Stomach (tissue), 9 donors: Measurements from ENCODE around the gene TXNDC5. TPM values are rescaled to one million over a fixed set of nuclear protein-coding genes. Genes with fewer than 3 reads are reported as not detected.

Experiments used
- DNase-seq, 2 donors: peaks; one replicate each; pipeline versions ENCODE4 v3.0.0 to v3.0.0-alpha.2; 2013 to 2019
- H3K27ac ChIP-seq, 5 donors: fragments of 200-600 bp in 4 of 5; sonication (generic) in 4 of 5; one replicate each; pipeline ENCODE4 v1.5.1; 2013 to 2019; ENCODE audit warnings: mild to moderate bottlenecking in 1 of 5, moderate library complexity in 1 of 5
- H3K27me3 ChIP-seq, 3 donors: fragments of 200-600 bp; sonication (generic); one replicate each; pipeline ENCODE4 v1.5.1; 2017 to 2019; ENCODE audit warnings: mixed run types in 1 of 3
- H3K36me3 ChIP-seq, 4 donors: fragments of 200-600 bp; sonication (generic); 1 replicate in 3 of 4; 2 replicates in 1 of 4; pipeline ENCODE4 v1.5.1; 2016 to 2019
- H3K4me1 ChIP-seq, 4 donors: fragments of 200-600 bp; sonication (generic); one replicate each; pipeline ENCODE4 v1.5.1; 2016 to 2019
- H3K4me3 ChIP-seq, 4 donors: fragments of 200-600 bp; sonication (generic) in 3 of 4; one replicate each; pipeline ENCODE4 v1.5.1; 2016 to 2019; ENCODE audit warnings: mild to moderate bottlenecking in 1 of 4
- H3K9me3 ChIP-seq, 4 donors: fragments of 200-600 bp; sonication (generic); one replicate each; pipeline ENCODE4 v1.5.1; 2016 to 2019
- EP300 ChIP-seq: sonication (generic); formaldehyde crosslinking; IDR thresholded peaks from one replicate; pipeline ENCODE4 v1.6.1; 2017; ENCODE audit warnings: antibody characterized with exemption
- POLR2A ChIP-seq, 4 donors: fragments of 450-650 bp; IDR thresholded peaks; one replicate each; pipeline ENCODE4 v1.6.1; 2016; ENCODE audit warnings: antibody characterized with exemption in 4 of 4, control low read depth in 2 of 4, mild to moderate bottlenecking in 1 of 4, moderate library complexity in 1 of 4
- POLR2AphosphoS5 ChIP-seq, 3 donors: sonication (generic); formaldehyde crosslinking; IDR thresholded peaks; one replicate each; pipeline ENCODE4 v1.6.1; 2016; ENCODE audit warnings: antibody characterized with exemption in 3 of 3
- WGBS, 5 donors: extraction: QIAGEN DNeasy Blood & Tissue Kit in 3 of 5; methylation state at CpG; one replicate each; pipeline versions ENCODE4 v1.1.5 to v1.1.7; 2013 to 2018; 5-methylcytosine and 5-hydroxymethylcytosine counted together
- intact Hi-C: fragments of 100-400 bp; cut with DNase I; formaldehyde crosslinking; loops from one replicate; pipeline ENCODE4 v1.15.1; 2023; ENCODE audit warnings: low total_unique reads
- polyA plus RNA-seq, 3 donors: library from polyadenylated mRNA; stranded (reverse); fragments of 200-250 nt; gene quantifications; one replicate each; pipeline ENCODE4 v1.2.3, GENCODE V29; 2013
- total RNA-seq, 5 donors: library from RNA; depleted of rRNA; stranded (reverse); fragments of >200 nt; gene quantifications; one replicate each; pipeline versions ENCODE4 v1.1.0 to v1.2.3, GENCODE V29; 2014 to 2016
- TF ChIP-seq, protein P1 (sequence below), 7 experiments: fragments of 450-650 bp in 4 of 7; fragments of 200-600 bp in 3 of 7; sonication (generic) in 3 of 7; IDR thresholded peaks; one replicate each; pipeline ENCODE4 v1.5.1; 2016 to 2019; ENCODE audit warnings: antibody characterized with exemption in 7 of 7, control low read depth in 2 of 7, mild to moderate bottlenecking in 1 of 7
- donor health status: healthy with polysubstance abuse.
- donor health status: Bipolar disorder and iron deficiency.
- donor health status: healthy.

TXNDC5 gene
- total and polyA plus RNA-seq, 8 donors: 27.4 to 260 (median 48.2) TPM

DNA sequence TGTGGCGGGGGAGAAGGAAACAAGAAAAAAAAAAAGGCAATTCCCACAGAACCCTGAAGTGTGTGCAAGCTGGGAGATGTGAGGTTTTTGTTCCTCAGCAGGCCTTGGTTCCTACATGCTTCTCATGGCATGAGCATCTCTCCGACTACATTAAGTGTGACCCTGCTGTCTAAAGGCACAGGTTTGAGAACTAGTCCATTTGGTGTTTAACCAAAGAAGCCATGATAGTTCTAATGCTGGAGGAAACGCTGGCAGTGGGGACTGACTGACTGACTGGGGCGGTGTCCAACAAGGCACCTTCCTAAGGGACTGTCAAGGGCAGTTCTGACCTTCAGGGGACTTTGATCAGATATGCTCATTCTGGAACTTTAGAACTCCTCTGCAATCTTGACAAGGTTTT, 3.8 kb downstream of the TXNDC5 start:
- Histone ChIP-seq H3K36me3 (peaks cover 30 to 32% (median 31%) of the 10 kb centered on the region in 4 donors), H3K4me3 (no peak overlapping the region), H3K4me1 (peaks cover 12 to 47% (median 40%) of the 10 kb centered on the region in 4 donors), H3K9me3 (no peaks in the 10 kb centered on the region), H3K27me3 (no peaks in the 10 kb centered on the region), H3K27ac (no peak overlapping the region)
- intact Hi-C loops: no loop called here
- TF ChIP-seq, protein P1, sequence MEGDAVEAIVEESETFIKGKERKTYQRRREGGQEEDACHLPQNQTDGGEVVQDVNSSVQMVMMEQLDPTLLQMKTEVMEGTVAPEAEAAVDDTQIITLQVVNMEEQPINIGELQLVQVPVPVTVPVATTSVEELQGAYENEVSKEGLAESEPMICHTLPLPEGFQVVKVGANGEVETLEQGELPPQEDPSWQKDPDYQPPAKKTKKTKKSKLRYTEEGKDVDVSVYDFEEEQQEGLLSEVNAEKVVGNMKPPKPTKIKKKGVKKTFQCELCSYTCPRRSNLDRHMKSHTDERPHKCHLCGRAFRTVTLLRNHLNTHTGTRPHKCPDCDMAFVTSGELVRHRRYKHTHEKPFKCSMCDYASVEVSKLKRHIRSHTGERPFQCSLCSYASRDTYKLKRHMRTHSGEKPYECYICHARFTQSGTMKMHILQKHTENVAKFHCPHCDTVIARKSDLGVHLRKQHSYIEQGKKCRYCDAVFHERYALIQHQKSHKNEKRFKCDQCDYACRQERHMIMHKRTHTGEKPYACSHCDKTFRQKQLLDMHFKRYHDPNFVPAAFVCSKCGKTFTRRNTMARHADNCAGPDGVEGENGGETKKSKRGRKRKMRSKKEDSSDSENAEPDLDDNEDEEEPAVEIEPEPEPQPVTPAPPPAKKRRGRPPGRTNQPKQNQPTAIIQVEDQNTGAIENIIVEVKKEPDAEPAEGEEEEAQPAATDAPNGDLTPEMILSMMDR (IDR thresholded peaks at IDR 0.05): no peak
- TF ChIP-seq POLR2A (IDR thresholded peaks at IDR 0.05): no peak
- TF ChIP-seq EP300: no peak
- DNase-seq: no peak
- WGBS, 5 donors: 74 to 91% (median 81%) methylated on average over 4 of the region's 4 CpGs

DNA sequence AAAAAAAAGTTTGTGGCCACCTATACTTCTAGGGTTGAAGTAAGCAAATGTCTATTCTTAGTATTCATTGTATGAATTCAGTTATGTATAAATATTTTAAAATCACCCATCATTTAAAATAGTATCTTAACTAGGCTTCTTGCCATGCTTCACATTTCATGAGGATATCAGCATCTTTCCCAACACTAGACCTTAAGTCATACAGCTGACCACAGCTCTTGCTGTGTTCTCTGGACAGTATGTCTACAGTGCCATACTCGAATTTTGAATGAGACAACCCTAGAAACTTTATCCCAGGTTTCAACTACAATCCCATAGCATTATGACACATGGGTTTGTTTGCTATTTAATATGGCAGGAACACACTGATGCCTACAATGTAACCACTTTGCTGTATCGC, 5.2 kb downstream of the TXNDC5 start:
- H3K36me3 ChIP-seq: peaks cover 32 to 45% (median 44%) of the 10 kb centered on the region in 4 donors
- no peaks in the 10 kb centered on the region for H3K9me3 ChIP-seq
- H3K4me1 ChIP-seq: peaks cover 12 to 46% (median 34%) of the 10 kb centered on the region in 4 donors
- no peak for DNase-seq
- TF ChIP-seq POLR2AphosphoS5 (IDR thresholded peaks at IDR 0.05): no peak
- TF ChIP-seq, protein P1 (IDR thresholded peaks at IDR 0.05): no peak
- TF ChIP-seq EP300: no peak
- TF ChIP-seq POLR2A (IDR thresholded peaks at IDR 0.05): no peak
- no peaks in the 10 kb centered on the region for H3K27me3 ChIP-seq
- intact Hi-C loops: no loop called here
- H3K4me3 ChIP-seq: no peak overlapping the region
- 71 to 88% (median 76%) methylated on average over 2 of the region's 2 CpGs for WGBS, 5 donors
- peak overlapping the region in 1 of 5 donors; percentile 28 for H3K27ac ChIP-seq

DNA sequence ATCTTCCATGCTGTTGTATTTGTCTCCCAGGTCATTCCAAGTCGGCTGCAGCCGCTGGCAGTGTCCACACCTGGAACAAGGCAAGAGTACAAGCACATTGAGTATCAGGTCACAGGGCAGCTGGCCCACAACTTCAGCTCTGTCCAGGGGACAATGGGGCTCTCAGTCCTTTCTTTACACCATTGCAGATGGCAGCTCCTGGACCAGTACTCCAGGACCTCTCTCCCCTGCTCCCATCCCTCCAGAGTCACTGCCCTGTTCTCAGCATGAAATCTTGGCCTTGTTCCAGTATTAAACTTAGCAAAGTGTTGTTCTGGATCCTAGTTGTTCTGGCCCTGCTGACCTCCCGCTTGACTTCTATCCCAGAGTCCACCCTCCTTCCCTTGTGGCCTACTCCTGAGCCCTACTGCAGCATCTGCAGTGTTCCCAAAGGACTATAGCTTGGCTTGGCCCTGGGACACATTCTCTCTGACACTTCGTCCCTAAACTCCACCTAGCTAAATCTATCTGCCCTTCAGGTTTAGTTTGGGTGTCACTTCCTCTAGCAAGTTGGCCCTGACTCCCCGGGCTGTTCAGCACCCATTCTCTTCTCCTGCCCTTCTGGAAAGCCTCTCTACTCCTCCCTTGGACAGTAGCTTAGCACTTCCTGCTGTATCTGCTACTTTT, 5.8 kb downstream of the TXNDC5 start:
- H3K27ac ChIP-seq: peak overlapping the region in 1 of 5 donors; percentile 28
- 78 to 89% (median 85%) methylated on average over 5 of the region's 5 CpGs for WGBS, 5 donors
- TF ChIP-seq, protein P1 (IDR thresholded peaks at IDR 0.05): no peak
- TF ChIP-seq POLR2A (IDR thresholded peaks at IDR 0.05) (no peak), EP300 (no peak), POLR2AphosphoS5 (IDR thresholded peaks at IDR 0.05) (no peak)
- no peak overlapping the region for H3K4me3 ChIP-seq
- intact Hi-C loops: no loop called here
- no peak for DNase-seq
- H3K27me3 ChIP-seq: no peaks in the 10 kb centered on the region
- peaks cover 12 to 46% (median 34%) of the 10 kb centered on the region in 4 donors for H3K4me1 ChIP-seq
- H3K9me3 ChIP-seq: no peaks in the 10 kb centered on the region
- H3K36me3 ChIP-seq: peaks cover 32 to 51% (median 50%) of the 10 kb centered on the region in 4 donors

DNA sequence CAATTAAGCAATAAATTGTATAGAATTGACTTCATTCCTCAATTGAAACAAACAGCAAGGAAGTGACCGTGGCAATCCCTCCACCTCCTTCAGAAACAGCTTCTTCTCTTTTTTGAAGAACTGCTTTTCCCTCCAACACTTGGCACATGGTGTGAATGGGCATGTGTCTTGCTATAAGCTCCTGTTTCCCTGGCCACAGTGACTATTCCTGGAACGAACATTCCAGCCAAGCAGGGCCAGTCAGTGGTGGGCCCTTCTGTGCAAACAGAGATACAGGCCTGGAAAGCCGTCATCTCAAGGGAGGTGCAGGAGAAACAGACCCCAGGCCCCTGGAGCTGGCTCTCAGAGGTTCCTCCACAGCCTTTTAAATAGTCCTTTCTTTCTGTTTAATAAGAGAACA, 6.9 kb downstream of the TXNDC5 start:
- intact Hi-C loops: no loop called here
- Histone ChIP-seq H3K27me3 (no peaks in the 10 kb centered on the region), H3K9me3 (no peaks in the 10 kb centered on the region), H3K4me1 (peaks cover 3 to 36% (median 22%) of the 10 kb centered on the region in 4 donors), H3K27ac (no peak overlapping the region), H3K36me3 (peaks cover 41 to 62% (median 61%) of the 10 kb centered on the region in 4 donors), H3K4me3 (no peak overlapping the region)
- 83 to 94% (median 88%) methylated on average over 3 of the region's 3 CpGs for WGBS, 5 donors
- TF ChIP-seq EP300: no peak
- TF ChIP-seq POLR2A (IDR thresholded peaks at IDR 0.05): no peak
- TF ChIP-seq, protein P1 (IDR thresholded peaks at IDR 0.05): no peak
- no peak for TF ChIP-seq POLR2AphosphoS5 (IDR thresholded peaks at IDR 0.05)
- no peak for DNase-seq
